GM12874 (cell line): Measurements from ENCODE around the gene MRPS18C.
A peak's percentile ranks its signal among the peaks of the same experiment; 100 is the strongest.

Experiments used
- TF ChIP-seq, protein P1 (sequence below): IDR thresholded peaks from 2 replicates; pipeline ENCODE4 v1.5.1; 2011; ENCODE audit warnings: low read depth, mild to moderate bottlenecking, control low read depth, low read length, moderate library complexity; ENCODE audit not compliant: insufficient read depth

Gene MRPS18C

DNA sequence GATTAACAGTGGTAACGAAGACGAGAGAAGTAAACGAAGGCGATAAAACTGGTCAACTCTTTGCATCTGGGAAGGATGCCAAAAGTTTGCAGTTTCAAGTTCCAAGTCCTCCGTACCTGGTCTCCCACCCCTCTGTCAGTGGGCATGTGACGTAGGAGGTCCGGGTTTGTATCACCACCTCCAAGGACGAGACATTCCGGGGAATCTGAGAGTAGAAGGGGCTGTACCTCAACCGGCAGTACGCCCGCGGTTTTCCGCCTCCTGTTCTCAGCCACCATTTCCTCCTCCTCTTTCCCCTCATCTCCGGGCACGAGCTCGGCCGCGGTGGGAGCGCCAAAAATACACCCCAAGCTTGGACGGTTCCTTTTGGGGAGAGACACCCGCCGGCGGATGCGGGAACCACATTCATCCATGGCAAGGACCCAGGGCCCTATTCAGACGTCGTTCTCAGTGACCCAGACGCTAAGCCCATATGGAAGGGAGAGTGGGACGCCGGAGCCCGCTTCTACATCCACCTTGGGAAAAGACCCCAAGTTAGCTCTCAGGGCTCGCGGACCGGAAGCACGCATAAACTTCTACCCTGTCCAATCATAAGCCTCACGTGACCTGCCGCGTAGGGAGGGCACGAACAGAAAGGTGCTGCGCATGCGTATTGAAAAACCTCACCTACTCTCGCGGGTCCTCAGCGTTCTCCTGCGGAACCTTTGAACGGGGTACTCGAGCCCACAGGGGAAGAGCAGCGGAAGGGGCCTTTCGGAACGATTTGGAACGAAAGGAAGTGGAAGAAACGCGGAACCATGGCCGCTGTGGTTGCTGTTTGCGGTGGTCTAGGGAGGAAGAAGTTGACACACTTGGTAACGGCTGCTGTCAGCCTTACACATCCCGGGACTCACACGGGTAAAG lies at the start of gene MRPS18C, which contains the start of gene HELQ:
Gene MRPS18C, plus strand, starts transcription at position 778 of the 903 bp plus-strand sequence. Its CDS starts 20 bp downstream, at position 798.
Gene HELQ, minus strand, starts transcription at position 543 of the 903 bp plus-strand sequence. Its CDS starts 130 bp downstream, at position 413.
- TF ChIP-seq, protein P1, sequence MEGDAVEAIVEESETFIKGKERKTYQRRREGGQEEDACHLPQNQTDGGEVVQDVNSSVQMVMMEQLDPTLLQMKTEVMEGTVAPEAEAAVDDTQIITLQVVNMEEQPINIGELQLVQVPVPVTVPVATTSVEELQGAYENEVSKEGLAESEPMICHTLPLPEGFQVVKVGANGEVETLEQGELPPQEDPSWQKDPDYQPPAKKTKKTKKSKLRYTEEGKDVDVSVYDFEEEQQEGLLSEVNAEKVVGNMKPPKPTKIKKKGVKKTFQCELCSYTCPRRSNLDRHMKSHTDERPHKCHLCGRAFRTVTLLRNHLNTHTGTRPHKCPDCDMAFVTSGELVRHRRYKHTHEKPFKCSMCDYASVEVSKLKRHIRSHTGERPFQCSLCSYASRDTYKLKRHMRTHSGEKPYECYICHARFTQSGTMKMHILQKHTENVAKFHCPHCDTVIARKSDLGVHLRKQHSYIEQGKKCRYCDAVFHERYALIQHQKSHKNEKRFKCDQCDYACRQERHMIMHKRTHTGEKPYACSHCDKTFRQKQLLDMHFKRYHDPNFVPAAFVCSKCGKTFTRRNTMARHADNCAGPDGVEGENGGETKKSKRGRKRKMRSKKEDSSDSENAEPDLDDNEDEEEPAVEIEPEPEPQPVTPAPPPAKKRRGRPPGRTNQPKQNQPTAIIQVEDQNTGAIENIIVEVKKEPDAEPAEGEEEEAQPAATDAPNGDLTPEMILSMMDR = peak; percentile 23; the same call in 1 of the 2 replicates

DNA sequence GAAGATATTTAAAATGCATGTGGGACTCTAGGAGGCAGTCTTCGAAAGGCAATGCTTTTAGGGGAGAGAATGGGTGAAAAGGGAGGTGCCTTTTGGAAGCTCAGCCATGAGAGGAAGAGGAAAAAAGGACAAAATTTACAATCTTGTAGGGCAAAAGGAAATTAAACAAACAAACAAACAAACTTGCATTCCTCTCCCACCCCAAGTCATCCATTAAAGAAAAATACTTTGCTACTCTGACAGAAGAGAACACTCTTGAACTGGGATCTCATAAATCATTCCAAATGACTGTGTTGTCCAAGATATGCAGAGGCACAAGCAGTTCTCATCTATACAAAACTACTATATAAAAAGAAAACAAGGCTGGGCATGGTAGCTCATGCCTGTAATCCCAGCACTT lies 47.0 kb upstream of the MRPS18C start:
- TF ChIP-seq, protein P1 = no peak

DNA sequence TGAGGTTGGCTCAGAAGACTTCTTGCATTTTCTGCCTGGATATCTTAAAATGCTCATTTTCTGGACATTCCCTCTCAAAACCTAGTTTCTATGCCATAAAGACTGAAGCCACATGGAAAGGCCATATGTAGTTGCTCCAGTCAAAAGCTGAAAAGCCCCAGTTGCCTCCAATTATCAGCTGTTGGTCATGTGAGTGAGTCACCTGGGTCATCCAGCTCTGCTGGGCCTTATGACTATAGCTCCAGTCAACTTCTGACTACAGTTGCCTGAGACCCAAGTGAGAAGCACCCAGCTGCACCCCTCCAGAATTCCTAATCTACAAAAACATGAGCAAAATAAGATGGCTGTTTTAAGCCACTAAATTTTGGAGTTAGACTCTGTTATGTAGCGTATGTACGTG lies 42.2 kb upstream of the MRPS18C start:
- TF ChIP-seq, protein P1 = no peak

DNA sequence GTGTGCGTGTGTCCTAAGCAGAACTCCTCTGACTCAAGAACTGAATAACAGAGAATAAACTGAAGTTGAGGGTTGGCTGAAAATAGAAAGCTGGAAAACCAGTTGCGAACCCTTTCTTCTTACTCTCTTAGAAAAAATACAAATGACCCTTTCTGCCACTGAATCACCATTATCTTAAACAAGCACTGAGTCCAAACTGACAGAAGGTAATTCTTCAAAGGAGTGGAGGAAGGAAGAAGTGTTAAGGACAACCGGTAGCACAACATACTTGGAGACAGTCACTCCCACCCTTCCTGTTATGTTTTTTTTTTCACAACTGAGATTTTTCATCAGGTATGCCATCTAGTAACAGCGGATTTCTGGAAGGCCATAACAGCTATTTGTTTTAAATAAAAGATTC lies 38.3 kb upstream of the MRPS18C start:
- TF ChIP-seq, protein P1 = no peak

DNA sequence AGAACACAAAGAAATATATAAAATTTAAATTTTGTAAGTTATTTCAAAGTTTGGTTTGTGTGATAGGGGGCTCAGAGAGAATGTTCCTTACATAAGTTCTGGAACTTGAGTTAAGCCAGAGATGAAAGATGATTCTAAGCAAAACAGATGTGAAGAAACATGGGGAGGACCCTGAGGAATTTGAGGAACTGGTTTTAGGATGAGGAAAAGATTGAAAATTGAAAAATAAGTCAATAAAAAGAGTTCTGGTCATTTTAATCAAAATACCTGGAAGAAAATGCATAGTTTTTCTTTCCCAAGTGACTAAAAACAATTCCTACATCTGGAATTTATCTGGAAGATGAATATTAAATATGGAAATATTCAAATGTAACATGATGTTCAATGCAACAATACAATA lies 37.6 kb upstream of the MRPS18C start:
- TF ChIP-seq, protein P1 = no peak

DNA sequence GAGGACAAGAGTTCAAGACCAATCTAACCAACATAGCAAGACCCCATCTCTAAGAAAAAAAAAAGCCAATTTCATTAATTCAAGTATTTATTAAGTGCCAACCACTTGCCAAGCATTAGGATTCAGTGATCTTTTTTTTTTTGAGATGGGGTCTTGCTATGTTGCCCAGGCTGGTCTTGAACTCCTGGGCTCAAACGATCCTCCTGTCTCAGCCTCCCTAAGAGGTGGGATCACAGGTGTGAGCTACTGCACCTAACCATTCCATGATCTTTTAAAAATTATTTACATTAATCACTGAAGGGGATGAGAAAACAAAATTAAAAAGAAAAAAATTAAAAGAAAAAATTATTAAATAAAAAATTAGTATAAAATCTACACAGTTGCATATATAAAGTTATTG lies 24.7 kb upstream of the MRPS18C start:
- TF ChIP-seq, protein P1 = no peak

DNA sequence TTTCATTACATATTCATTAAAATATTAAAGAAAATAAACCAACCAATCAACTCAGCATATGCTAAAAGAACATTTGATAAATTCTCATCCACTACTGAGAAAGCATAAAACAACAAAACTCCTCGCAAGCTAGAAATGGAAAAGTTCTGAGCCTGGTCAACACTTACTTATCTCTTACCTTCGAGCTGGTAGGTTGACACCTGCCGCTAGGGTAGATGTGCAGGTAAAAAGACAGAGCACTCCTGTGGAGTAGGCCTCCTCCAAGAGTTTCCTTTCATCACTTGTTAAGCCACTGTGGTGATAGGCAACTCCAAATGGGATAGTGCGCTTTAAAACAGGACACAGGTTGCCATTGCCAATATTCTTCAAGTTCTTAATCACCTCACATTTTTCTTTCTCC lies 19.2 kb upstream of the MRPS18C start:
- TF ChIP-seq, protein P1 = no peak
